Measurements from ENCODE around the gene SERBP1.
A peak's percentile ranks its signal among the peaks of the same experiment; 100 is the strongest.
"Not testable (repeated sequence)": the region's sequence is repeated elsewhere in the genome, so short reads cannot be mapped to it uniquely, and the experiment has no call there.

The SERBP1 gene

GRCh38 chr1:67439277-67440029 lies 9.3 kb upstream of the SERBP1 start:
- no peak for DNase-seq

DNA sequence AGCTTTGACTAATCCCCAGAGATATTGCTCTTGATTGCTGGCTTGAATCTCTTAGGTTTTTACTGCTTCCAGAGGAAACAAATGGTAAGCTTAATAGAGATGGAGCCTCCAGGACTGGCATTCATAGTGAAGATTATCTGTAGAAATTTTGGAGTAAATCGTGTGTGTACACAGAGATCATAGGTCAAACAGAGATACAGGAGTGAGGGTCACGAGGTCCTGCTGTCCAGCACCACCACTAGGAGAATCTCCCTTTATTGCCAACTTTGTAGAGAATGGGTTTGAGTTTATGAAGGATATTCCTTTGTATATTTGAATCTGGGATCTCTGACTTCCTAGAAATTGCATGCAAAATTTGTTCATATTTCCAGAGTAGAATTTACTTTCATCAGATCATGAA lies 7.8 kb upstream of the SERBP1 start:
- DNase-seq: no peak

- DNase-seq: no peak
These were observed 6.4 kb upstream of the SERBP1 start for GRCh38 chr1:67436511-67437055.

GRCh38 chr1:67434491-67434890 lies 4.3 kb upstream of the SERBP1 start:
- DNase-seq: no peak

- DNase-seq: no peak
These were observed 3.6 kb upstream of the SERBP1 start for GRCh38 chr1:67433837-67434236.

GRCh38 chr1:67432745-67433144 lies 2.5 kb upstream of the SERBP1 start:
- no peak for DNase-seq

DNA sequence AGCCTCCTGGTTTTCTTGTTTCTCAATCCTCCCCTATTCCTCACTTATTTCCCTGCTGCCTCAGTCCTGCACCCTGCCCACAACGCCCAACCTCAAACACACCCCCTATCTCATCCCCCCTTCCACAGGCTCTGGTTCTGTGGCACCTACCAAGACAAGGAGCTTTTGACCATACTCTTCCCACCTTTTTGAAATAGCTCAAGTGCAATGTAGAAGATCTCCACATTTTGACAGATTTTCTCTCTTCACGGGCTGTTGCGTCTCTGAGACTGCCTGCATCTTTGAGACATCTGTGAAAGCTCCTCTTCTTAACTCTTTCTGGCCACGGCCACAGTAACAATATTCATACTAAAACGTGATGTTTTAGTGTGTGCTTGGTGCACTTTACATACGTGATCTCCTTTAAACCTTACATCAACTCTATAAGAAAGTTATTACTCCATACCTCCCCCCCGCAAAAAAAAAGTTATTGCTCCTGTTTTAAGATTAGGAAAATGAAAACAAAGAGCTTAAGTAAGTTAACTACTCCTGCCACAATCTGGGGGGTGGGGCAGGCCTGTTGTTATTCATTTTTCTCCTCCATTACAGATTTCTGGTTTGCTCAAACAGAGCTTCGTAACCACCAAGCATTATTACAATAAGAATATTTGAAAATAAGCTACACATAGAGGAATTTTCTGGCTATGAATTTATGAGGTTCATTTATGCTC lies 1.8 kb upstream of the SERBP1 start:
- no peak for DNase-seq

GRCh38 chr1:67431156-67431765 lies 1.1 kb upstream of the SERBP1 start:
- no peak for DNase-seq

DNA sequence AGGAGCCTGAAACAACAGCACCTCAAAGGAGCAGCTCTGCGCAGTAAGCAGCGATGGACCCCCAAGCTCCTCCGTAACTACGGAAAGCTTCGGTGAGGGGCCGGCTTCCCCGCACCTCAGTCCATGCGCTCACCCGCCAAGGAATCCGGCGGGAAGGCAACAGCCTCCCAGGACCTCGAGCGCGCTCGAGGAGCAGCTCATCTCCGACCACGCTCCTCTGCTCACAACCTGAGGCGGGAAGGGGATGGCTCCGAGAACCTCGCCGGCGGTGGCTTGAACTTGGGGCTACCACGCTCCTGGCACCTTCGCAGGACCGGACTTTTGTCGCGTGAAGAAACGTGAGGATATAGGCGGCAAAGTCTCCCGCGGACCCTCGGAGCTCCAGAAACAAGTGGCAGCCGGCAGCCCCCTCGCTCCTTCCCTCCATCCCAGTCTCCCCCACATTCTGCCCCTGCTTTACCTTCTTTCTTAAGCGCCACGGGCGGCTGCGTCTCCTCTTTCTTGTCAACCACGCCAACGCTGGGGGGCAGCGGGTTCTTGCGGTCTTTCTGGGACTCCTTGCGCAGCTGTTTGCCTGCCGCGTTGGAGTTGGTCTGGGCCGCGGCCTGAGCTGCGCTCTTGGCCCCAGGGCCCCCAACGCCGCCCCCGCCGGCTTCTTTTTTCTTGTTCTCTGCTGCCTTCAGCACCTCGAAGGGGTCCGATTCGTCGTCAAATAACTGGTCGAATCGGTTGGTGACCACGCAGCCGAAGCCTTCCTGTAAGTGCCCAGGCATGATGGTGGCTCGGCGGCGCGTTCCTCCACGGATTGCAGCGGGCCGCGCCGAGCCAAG lies 459 bp downstream of the SERBP1 start:
- DNase-seq: peak; percentile 16 to 29

DNA sequence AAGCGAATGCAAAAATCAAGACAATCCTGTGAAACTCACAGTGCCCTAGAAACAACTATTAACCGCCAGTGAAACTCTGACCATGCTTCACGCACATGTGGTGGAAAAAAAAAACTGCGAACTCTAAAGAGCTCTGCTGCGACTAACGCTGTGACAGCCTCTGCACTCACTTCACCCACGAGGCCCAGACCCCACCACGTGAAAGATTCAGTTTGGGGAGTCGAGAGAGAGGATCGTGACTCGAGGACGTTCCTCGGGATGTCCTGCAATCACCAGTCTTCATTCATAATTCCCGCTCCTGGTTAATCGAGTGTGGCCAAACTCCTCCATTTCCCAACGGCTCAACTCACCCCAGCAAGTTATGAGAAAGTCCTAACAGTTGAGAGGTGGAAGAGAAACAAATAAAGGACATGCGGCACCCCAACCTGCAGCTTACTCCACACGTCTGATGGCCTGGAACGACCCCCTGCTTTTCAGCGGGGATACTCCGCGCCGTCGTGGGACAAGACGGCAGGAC lies 1.1 kb downstream of the SERBP1 start:
- DNase-seq: peak; percentile 23 to 24

GRCh38 chr1:67427947-67428346 lies 2.3 kb downstream of the SERBP1 start:
- DNase-seq: no peak

DNA sequence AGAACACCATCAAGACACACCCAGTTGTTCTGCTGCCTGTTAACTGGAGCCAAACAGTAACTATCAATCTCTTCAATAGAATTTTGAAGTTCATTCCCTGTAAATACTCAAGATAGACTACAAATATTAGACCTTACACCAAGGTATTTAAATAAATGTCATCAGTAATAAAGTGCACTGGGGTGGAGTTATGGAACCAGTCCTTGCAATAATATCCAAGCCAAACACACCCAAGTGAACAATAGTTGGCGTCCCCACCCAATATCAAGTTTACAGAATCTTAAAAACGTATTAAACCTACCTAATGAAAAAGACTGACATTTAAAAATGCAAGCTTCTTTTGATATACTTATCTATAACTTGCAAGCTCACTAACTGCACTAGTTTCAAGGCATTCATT lies 2.7 kb downstream of the SERBP1 start:
- DNase-seq: no peak

GRCh38 chr1:67420835-67421492 lies 9.2 kb downstream of the SERBP1 start:
- DNase-seq: no peak

- no peak for DNase-seq
These were observed 11.2 kb downstream of the SERBP1 start for GRCh38 chr1:67418839-67419586.

DNA sequence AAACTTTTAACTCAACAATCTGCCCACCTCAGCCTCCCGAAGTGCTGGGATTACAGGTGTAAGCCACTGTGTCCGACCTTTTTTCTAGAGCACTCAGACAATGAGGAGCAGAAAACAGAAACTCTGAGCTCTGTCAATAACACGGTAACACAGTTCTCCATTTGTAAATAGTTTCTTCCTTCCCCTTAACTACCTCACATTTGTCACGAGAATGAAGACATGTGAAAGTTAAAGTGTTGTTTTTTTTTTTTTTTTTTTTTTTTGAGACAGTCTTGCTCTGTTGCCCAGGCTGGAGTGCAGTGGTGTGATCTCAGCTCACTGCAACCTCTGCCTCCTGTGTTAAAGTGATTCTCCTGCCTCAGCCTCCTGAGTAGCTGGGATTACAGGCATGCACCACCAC lies 12.5 kb downstream of the SERBP1 start:
- not testable (repeated sequence) for DNase-seq

DNA sequence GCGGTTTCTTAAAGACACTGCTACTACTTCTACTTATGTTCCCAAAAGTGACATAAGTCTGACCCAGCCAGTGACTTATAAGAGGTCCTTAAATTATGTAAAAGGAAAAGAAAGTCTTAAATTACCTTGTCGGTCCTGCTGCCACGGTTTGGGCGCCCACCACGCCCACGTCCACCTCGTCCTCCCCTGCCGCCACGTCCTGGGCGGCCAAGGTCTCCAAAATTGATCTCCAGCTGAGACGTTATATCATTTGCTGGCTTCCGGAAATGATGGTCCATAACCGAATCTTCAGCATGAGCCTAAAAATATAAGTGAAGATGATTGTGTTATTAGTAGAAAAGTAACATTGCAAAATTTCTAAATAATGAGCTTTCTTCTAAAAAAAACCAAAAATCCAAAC lies 15.2 kb downstream of the SERBP1 start:
- DNase-seq: no peak

- no peak for DNase-seq
These were observed 15.6 kb downstream of the SERBP1 start for GRCh38 chr1:67414574-67414973.

DNA sequence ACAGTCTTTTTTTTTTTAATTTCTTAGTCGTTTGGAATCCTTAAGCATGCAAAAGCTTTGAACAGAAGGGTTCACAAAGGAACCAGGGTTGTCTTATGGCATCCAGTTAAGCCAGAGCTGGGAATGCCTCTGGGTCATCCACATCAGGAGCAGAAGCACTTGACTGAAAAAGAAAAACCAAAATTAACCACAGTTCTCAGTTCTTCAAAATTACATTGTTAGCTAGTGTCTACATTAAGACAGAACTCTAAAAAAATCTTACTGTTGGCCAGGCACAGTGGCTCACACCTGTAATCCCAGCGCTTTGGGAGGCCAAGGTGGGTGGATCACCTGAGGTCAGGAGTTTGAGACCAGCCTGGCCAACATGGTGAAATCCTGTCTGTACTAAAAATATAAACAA lies 17.1 kb downstream of the SERBP1 start:
- not testable (repeated sequence) for DNase-seq

DNA sequence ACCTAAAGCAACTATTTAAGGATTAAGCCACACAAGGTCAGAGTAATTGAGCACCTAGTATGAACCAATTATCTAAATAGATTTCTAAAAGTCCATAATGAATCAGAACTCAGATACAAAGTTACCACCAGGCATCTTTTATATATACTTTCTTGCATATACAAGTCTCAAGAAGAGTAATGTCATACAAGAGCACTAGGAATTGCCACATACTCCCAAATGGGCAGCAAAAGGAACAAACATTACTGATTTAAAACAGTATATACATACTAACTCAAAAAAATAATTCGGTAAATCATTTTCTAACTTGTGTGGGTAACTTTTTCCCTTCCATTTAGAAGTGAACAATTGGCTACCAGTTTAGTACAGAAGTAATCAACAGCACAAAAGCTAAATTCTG lies 22.1 kb downstream of the SERBP1 start:
- no peak for DNase-seq

DNA sequence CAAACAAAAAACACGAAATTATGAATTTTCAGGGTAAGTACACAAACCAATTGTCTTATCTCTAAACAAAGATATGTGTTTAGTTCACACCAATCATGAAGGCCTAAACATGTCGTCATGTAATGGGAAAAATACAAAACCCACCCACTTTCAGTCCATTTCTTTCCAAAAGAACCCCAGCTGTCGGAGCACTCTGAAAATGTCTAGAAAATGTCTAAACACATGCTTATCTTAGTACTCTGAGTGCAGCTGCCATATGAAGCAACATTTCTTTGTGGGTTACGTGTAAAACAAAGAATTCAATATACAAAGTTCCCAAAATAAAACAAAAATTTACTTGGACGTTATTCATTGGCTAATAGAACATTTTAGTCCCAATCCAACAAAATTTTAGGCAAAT lies 22.7 kb downstream of the SERBP1 start:
- no peak for DNase-seq
